ENCODE measurements around the gene SOCS3. TPM values are rescaled to one million over a fixed set of nuclear protein-coding genes. Genes with fewer than 3 reads are reported as not detected.

SOCS3 gene
- total RNA-seq, 1 donor from 2014 or later = 36.0 TPM

DNA sequence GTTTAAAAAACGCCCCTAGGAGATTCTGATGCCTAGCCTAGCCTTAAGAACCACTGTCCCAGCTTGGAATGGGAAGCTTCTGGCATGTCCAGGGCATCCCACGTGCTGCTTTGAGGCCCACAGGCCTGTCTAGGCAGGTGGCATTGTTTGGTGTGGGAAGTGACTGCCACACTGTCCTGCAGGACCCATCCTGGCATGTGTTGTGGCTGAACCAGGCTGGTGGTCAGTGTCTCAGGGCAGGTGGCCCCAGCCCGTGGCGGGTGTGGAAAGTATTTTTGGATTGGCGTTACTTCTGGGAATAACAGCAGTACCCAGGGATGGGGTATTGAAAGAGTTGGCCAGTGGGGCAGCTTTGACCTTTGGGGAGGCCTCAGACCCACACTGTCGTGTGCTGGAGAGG is 46.5 kb upstream of the SOCS3 start:
- H3K4me3 ChIP-seq (ENCODE audit: low read depth, low read length) = no peak overlapping the region
- TF ChIP-seq, protein P1, sequence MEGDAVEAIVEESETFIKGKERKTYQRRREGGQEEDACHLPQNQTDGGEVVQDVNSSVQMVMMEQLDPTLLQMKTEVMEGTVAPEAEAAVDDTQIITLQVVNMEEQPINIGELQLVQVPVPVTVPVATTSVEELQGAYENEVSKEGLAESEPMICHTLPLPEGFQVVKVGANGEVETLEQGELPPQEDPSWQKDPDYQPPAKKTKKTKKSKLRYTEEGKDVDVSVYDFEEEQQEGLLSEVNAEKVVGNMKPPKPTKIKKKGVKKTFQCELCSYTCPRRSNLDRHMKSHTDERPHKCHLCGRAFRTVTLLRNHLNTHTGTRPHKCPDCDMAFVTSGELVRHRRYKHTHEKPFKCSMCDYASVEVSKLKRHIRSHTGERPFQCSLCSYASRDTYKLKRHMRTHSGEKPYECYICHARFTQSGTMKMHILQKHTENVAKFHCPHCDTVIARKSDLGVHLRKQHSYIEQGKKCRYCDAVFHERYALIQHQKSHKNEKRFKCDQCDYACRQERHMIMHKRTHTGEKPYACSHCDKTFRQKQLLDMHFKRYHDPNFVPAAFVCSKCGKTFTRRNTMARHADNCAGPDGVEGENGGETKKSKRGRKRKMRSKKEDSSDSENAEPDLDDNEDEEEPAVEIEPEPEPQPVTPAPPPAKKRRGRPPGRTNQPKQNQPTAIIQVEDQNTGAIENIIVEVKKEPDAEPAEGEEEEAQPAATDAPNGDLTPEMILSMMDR (IDR thresholded peaks at IDR 0.05; ENCODE audit: insufficient read depth, low read length, poor library complexity, severe bottlenecking) = no peak
- H3K36me3 ChIP-seq (ENCODE audit: control insufficient read depth, insufficient read depth, low read length) = peaks cover 4% of the 10 kb centered on the region
- no peak for DNase-seq (ENCODE audit: low read depth)
- H3K27me3 ChIP-seq (ENCODE audit: control insufficient read depth, insufficient read depth, low read length) = no peaks in the 10 kb centered on the region

- H3K36me3 ChIP-seq (ENCODE audit: control insufficient read depth, insufficient read depth, low read length) = peaks cover 10% of the 10 kb centered on the region
These were observed 43.9 kb upstream of the SOCS3 start for GRCh38 chr17:78403822-78404221.

DNA sequence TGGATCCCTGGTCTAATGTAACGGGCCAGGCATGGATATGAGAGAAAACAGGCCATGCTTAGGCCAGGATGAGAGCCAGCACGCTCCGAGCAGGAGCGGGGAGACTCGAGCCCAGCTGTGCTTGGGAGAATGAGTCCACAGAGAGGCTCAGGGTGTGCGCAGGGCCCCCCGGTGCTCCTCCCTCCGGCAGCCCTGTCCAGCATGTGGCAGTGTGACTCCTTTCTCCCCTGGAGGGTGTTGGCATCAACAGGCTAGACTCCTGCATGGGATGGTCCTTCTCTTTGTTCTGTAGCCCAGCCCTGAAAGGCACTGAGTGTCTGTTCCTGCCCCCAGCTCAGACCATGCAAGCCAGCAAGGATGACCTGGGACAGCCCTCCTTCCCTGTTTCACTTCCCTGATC is 42.0 kb upstream of the SOCS3 start:
- DNase-seq (ENCODE audit: low read depth) = no peak
- Histone ChIP-seq H3K27me3 (ENCODE audit: control insufficient read depth, insufficient read depth, low read length) (no peaks in the 10 kb centered on the region), H3K36me3 (ENCODE audit: control insufficient read depth, insufficient read depth, low read length) (peaks cover 11% of the 10 kb centered on the region), H3K4me3 (ENCODE audit: low read depth, low read length) (no peak overlapping the region)
- TF ChIP-seq, protein P1 (IDR thresholded peaks at IDR 0.05; ENCODE audit: insufficient read depth, low read length, poor library complexity, severe bottlenecking) = no peak

More at GRCh38 chr17:78403822-78404221, 43.9 kb upstream of the SOCS3 start:
- no peak overlapping the region for H3K4me3 ChIP-seq (ENCODE audit: low read depth, low read length)
- H3K27me3 ChIP-seq (ENCODE audit: control insufficient read depth, insufficient read depth, low read length) = no peaks in the 10 kb centered on the region
- no peak for DNase-seq (ENCODE audit: low read depth)
- TF ChIP-seq, protein P1 (IDR thresholded peaks at IDR 0.05; ENCODE audit: insufficient read depth, low read length, poor library complexity, severe bottlenecking) = no peak

DNA sequence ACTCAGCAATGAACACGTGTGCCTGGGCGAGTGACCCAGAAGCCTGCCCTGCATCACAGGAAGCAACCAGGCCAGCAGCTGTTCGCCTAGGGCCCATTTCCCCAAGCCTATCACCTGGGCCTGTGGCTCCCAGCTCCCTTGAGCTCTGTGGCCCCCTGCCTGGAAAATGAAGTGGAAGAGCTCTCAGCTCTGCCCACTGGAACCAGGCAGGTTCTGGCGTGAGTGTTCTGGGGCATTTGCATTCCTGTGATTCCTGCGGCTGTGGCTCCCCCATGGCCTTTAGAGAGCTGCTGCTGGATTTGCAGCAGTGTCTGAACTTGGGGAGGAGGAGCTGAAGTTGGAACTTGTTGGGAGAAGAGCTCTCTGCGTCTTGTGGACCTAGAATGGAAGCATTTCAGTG is 41.4 kb upstream of the SOCS3 start:
- DNase-seq (ENCODE audit: low read depth) = no peak
- peaks cover 11% of the 10 kb centered on the region for H3K36me3 ChIP-seq (ENCODE audit: control insufficient read depth, insufficient read depth, low read length)

GRCh38 chr17:78400581-78401240 is 40.8 kb upstream of the SOCS3 start:
- TF ChIP-seq, protein P1 (IDR thresholded peaks at IDR 0.05; ENCODE audit: insufficient read depth, low read length, poor library complexity, severe bottlenecking) = no peak
- Histone ChIP-seq H3K4me3 (ENCODE audit: low read depth, low read length) (no peak overlapping the region), H3K27me3 (ENCODE audit: control insufficient read depth, insufficient read depth, low read length) (no peaks in the 10 kb centered on the region), H3K36me3 (ENCODE audit: control insufficient read depth, insufficient read depth, low read length) (peaks cover 11% of the 10 kb centered on the region)
- no peak for DNase-seq (ENCODE audit: low read depth)

More for the DNA sequence above, 41.4 kb upstream of the SOCS3 start:
- TF ChIP-seq, protein P1 (IDR thresholded peaks at IDR 0.05; ENCODE audit: insufficient read depth, low read length, poor library complexity, severe bottlenecking) = no peak
- no peak overlapping the region for H3K4me3 ChIP-seq (ENCODE audit: low read depth, low read length)
- no peaks in the 10 kb centered on the region for H3K27me3 ChIP-seq (ENCODE audit: control insufficient read depth, insufficient read depth, low read length)

- no peak for DNase-seq (ENCODE audit: low read depth)
- Histone ChIP-seq H3K36me3 (ENCODE audit: control insufficient read depth, insufficient read depth, low read length) (peaks cover 11% of the 10 kb centered on the region), H3K4me3 (ENCODE audit: low read depth, low read length) (no peak overlapping the region), H3K27me3 (ENCODE audit: control insufficient read depth, insufficient read depth, low read length) (no peaks in the 10 kb centered on the region)
- TF ChIP-seq, protein P1 (IDR thresholded peaks at IDR 0.05; ENCODE audit: insufficient read depth, low read length, poor library complexity, severe bottlenecking) = no peak
These were observed 39.8 kb upstream of the SOCS3 start for GRCh38 chr17:78399693-78400144.
